ENCODE data around the gene MGARP.

Gene MGARP

DNA sequence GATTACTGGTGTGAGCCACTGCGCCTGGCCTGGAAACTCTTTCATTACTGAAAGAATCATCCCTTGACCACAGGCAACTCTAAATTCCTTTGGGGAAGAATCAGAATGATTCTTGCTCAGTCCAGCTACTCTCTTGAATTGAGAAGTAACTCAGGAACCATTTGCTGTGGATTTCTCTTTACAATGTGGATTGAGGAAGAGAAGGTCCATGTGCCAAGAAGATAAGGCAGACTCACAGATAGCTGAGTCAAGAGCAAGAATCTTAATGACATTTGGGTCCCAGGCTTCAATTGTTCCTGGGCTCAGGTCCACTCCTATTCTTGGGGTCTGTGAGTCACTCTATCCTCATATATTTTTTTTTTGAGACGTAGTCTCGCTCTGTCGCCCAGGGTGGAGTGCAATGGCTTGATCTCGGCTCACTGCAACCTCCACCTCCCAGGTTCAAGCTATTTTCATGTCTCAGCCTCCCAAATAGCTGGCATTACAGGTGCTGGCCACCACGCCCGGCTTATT is 6.2 kb upstream of the MGARP start:
- TF ChIP-seq, protein P1, sequence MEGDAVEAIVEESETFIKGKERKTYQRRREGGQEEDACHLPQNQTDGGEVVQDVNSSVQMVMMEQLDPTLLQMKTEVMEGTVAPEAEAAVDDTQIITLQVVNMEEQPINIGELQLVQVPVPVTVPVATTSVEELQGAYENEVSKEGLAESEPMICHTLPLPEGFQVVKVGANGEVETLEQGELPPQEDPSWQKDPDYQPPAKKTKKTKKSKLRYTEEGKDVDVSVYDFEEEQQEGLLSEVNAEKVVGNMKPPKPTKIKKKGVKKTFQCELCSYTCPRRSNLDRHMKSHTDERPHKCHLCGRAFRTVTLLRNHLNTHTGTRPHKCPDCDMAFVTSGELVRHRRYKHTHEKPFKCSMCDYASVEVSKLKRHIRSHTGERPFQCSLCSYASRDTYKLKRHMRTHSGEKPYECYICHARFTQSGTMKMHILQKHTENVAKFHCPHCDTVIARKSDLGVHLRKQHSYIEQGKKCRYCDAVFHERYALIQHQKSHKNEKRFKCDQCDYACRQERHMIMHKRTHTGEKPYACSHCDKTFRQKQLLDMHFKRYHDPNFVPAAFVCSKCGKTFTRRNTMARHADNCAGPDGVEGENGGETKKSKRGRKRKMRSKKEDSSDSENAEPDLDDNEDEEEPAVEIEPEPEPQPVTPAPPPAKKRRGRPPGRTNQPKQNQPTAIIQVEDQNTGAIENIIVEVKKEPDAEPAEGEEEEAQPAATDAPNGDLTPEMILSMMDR (IDR thresholded peaks at IDR 0.05; ENCODE audit: insufficient read depth, low read depth, low read length, missing control alignments): no peak
- no peak overlapping the region for H3K4me3 ChIP-seq (ENCODE audit: low read length)
- no peak for DNase-seq (ENCODE audit: low read depth)

DNA sequence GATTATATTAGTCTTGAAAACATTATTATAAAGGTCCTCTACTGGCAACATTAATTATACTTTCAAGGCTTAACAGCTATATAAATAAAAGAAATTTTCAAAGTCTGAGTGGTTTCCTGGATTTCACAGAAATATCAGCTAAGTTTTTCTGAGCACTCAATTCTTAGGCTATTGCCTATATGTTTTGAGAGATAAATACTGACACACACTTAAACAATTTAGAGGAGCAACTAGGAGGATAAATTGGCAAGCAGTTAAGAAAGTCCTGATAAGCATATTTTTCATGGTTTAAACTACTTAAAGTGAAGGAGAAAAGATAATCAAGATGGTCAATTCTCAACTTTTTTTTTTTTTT is 2.7 kb upstream of the MGARP start:
- TF ChIP-seq, protein P1 (IDR thresholded peaks at IDR 0.05; ENCODE audit: insufficient read depth, low read depth, low read length, missing control alignments): no peak
- DNase-seq (ENCODE audit: low read depth): no peak

GRCh38 chr4:139282065-139282720 is 2.2 kb upstream of the MGARP start:
- TF ChIP-seq, protein P1 (IDR thresholded peaks at IDR 0.05; ENCODE audit: insufficient read depth, low read depth, low read length, missing control alignments): no peak
- H3K4me3 ChIP-seq (ENCODE audit: low read length): no peak overlapping the region
- no peak for DNase-seq (ENCODE audit: low read depth)

More for the DNA sequence above, 2.7 kb upstream of the MGARP start:
- no peak overlapping the region for H3K4me3 ChIP-seq (ENCODE audit: low read length)

DNA sequence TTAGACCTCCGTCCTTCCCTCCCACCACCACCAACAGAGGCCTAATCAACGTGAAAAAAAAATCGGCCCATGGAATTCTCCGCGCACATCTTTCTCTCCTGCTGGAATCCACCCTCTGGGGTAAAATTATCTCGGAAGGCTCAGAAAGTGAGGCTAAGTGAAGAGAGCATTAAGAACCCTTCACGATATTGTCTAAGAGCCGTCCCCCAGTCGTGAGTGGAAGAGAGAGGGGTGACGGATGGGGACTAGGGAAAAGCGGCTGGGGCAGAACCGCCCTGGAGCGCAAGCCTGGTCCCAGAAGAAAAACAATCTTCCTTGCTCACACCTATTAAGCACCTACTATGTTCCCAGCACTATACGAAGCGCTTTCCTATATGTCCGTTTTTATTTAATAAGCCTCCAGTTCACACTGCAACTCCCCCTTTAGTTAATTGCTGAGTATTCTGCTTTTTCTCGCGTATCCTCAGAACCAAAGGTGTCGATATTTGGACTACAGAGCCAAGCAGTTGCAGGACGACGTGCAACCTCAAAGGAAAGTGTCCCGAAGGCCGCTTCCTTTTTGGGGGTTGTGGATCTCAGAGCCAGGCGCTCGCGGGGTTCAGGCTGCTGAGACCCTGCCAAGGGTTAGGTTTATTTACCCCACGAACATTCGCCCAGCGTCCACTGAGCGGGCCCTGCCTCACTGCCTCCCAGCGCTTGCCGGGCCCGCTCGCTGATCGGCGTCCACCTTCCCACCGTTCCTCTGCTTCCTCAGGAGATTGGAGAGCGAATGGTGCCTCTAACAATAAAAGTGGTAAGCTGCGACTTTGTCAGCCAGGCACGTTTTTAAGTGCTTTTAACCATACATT is 889 bp downstream of the MGARP start:
- DNase-seq (ENCODE audit: low read depth): no peak
- peak overlapping the region; percentile 44 for H3K4me3 ChIP-seq (ENCODE audit: low read length)
- TF ChIP-seq, protein P1 (IDR thresholded peaks at IDR 0.05; ENCODE audit: insufficient read depth, low read depth, low read length, missing control alignments): no peak

- no peak overlapping the region for H3K4me3 ChIP-seq (ENCODE audit: low read length)
- no peak for DNase-seq (ENCODE audit: low read depth)
- TF ChIP-seq, protein P1 (IDR thresholded peaks at IDR 0.05; ENCODE audit: insufficient read depth, low read depth, low read length, missing control alignments): no peak
Observed at GRCh38 chr4:139278485-139278884, 1.5 kb downstream of the MGARP start.

DNA sequence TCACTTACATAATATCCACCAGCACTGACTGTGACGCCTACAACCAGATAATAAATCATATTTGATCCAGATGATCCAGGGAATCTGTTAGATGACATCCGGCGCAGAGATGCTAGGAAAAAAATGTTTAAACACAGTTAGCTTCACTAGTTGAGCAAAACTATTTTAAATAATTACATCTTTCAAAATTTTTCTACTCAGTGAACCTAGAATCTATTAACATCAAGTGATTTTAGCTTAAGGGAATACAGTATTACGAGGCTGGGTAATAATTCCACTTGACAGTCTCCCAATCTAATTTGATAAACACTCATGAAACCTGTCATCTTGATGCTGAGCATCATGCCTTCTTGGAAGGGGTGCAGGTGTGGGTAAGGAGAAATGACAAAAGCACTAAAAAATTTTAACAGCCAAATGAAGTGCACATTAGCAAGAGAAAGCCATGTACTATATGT is 4.7 kb downstream of the MGARP start:
- no peak overlapping the region for H3K4me3 ChIP-seq (ENCODE audit: low read length)
- TF ChIP-seq, protein P1 (IDR thresholded peaks at IDR 0.05; ENCODE audit: insufficient read depth, low read depth, low read length, missing control alignments): no peak
- DNase-seq (ENCODE audit: low read depth): no peak

Measured in epithelial cell of esophagus (primary cell).